ENCODE results near the gene PARL.
A peak's percentile ranks its signal among the peaks of the same experiment; 100 is the strongest.
"Not testable (repeated sequence)": the region's sequence is repeated elsewhere in the genome, so short reads cannot be mapped to it uniquely, and the experiment has no call there.

PARL gene

GRCh38 chr3:183904833-183905780 lies 20.4 kb upstream of the PARL start:
- no peak for DNase-seq

DNA sequence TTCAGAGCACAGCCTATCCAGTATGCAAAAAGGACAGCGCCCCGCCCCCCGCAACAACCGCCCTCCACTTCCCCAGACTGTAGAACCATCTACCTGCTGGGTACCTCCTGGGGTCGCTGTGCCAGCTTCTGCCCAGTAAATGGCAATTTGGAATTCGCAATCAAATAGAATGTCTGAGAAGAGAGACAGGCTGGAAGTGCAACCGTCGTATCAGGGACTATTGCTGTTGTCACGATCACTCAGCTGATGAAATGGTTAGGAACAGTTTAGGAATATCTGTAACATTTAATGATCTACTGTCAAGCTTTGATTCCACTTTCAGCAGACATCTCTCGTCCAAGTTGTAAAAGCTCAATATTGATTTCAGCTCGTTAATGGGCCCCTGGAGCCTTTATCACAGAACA lies 13.3 kb upstream of the PARL start:
- no peak for DNase-seq

DNA sequence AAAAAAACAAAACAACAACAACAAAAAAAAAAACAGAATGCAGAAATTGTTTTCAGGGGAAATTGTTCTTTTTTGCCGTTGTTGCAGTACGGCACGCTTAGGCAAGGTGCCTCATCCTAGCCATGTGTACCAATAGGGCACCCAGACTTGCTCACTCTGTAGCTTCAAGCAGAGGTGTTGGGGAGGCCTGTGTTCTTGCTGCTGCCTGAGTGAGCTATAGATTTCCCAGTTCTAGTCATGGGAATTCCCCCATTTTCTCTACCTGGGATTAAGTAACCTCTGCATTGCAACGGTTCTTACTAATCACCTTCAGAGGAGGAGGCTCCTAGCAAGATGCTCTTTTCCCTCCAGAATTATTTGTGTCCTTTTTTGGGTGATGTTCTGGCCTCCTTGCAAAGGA lies 12.9 kb upstream of the PARL start:
- no peak for DNase-seq

DNA sequence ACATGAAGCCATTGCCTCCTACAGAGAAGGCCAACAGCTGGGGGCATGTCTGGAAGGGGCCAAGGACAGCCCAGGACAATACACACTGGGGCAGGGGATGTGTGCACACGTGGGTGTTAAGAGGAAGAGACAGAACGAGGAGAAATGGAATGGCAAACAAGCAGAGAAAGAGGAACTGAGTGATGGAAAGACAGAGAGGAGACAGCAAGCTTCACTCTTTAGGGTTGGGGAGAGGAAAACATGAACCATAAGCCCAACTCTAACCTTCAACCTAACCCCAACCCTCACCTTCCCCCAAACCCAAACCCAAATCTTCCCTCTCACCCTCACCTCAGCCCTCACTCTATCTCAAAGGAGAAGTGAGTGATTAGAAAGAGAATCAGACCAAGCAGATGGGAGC lies 11.9 kb upstream of the PARL start:
- no peak for DNase-seq

GRCh38 chr3:183896184-183896583 lies 11.5 kb upstream of the PARL start:
- no peak for DNase-seq

GRCh38 chr3:183895774-183896173 lies 11.1 kb upstream of the PARL start:
- no peak for DNase-seq

DNA sequence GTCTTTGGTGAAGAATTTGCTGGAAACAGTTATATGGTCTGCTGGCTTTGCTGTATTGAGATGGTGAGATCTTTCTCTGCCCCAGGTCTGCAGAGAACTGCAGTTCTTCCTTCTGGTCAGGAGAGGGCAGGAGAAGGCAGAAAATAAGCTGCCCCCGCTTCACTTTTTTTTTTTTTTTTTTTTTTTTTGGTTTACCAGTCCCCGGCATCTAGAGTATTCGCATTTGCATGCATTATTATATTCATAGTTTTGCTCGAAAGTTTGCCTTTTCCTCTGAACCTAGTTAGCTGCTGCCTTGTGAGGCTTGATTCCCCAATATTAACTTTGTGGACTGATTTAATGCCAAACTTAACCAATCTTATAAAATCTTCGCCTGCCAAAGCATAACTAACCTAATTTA lies 10.6 kb upstream of the PARL start:
- peak; percentile 35 for DNase-seq

DNA sequence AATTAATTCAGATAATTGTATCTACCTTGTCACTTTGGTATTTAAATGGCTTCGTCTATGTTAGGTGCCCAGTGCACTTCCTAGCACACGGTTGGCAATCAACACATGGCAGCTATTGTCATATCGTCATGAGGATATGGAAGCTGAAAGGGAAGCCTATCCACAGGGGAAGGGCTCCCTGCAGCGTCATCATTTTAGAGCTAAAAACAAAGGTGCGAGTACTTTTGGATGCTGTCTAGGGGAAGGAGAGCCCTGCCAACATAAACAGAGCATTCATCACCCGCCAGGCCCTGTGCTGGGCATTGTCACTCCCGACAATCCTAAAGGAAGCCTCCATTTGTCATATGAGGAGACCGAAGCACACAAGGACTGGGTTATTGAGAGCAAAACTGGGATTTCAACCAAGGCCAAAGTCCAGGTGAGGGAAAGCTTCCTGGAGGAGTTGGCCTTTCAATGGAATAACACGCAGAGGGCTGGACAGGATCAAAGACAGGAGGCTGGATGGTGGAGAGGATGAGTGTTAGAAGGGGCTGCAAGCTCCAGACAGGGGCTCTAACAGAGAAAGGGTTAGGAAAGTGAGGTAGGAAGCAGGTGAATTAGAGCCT lies 8.0 kb upstream of the PARL start:
- no peak for DNase-seq

- DNase-seq, result no peak
Measured at GRCh38 chr3:183885766-183886165, 1.1 kb upstream of the PARL start.

DNA sequence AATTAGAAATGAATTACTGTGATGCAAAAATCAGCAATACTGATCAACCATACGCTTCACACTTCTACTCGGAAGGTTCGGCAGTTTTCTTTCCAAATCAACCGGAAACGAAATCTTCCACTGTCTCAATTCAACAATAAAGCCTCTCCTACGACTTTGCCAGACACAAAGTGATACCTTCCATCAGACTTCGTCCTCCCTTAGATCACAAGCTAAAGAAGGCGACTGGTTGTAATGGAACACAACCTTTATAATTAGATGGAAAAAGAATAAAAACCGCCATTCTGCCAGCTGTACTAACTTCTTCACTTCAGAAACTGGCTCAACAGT lies 618 bp downstream of the PARL start:
- no peak for DNase-seq

DNA sequence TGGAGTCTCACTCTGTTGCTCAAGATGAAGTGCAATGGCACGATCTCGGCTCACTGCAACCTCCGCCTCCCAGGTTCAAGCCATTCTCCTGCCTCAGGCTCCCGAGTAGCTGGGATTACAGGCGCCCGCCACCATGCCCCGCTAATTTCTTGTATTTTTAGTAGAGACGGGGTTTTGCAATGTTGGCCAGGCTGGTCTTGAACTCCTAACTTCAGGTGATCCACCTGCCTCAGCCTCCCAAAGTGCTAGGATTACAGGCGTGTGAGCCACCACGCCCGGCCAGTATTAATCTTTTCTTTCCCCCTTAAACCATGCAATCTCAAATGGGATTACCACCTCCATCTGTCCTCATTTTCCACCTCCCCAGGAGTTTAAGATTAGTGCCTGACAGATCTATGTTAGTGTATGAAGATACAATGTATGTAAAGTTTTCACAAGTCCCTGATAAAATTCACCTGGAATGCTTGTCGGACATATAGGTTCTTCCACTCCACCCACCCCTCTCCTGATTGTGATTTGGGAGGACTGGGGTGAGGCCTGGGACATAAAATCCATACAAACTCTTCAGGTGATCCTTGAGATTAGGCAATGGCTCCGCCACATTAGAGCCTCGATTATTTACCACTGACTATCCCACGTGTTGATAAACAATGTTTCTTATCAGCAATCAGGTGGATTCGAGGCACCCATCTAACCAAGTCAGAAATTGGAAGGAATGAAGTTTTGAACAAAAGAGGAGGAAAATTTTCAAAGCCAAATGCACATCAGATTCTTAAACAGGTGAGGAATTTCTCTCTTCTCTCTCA lies 1.2 kb downstream of the PARL start:
- no peak for DNase-seq

GRCh38 chr3:183880121-183880520 lies 4.6 kb downstream of the PARL start:
- no peak for DNase-seq

DNA sequence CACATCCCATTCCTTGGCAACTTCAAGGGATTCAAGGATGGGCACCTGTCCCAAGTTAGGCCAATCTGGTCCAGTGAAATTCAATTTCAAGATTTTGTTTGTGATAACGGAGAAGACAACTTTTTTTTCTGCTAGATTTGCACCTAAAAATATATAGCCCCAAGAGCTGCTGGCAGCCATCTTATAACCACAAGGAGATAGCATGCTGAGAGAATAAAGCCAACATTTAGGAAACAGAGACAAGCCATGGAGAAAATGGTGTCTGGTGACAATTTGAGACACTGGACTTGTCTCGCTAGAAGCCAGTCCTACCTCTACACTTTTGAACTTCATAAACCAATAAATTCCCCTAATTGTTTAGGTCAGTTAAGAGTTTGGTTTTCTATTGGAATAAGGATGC lies 5.4 kb downstream of the PARL start:
- no peak for DNase-seq

GRCh38 chr3:183878071-183878470 lies 6.6 kb downstream of the PARL start:
- no peak for DNase-seq

DNA sequence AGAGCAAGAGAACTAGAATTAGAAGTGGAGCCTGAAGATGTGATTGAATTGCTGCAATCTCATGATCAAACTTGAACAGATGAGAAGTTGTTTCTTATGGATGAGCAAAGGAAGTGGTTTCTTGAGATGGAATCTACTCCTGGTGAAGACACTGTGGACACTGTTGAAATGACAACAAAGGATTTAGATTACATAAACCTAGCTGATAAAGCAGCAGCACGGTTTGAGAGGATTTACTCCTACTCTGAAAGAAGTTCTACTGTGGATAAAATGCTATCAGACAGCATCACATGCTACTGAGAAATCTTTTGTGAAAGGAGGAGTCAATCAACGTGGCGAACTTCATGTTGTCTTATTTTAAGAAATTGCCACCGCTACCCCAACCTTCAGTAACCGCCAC lies 7.5 kb downstream of the PARL start:
- DNase-seq, result not testable (repeated sequence)

GRCh38 chr3:183875411-183875810 lies 9.3 kb downstream of the PARL start:
- no peak for DNase-seq

DNA sequence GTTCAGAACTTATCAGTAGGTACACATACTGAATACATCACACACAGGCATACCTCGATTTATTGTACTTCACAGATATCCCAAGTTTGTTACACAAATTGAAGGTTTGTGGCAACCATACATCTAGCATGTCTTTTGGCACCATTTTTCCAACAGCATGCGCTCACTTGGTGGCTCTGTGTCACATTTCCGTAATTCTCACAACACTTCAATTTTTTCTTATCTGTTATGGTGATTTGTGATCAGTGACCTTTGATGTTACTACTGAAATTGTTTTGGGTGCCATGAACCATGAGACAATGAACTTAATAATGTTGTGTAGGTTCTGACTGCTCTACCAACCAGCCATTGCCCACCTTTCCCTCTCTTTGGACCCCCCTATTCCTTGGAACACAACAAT lies 10.8 kb downstream of the PARL start:
- DNase-seq, result no peak

DNA sequence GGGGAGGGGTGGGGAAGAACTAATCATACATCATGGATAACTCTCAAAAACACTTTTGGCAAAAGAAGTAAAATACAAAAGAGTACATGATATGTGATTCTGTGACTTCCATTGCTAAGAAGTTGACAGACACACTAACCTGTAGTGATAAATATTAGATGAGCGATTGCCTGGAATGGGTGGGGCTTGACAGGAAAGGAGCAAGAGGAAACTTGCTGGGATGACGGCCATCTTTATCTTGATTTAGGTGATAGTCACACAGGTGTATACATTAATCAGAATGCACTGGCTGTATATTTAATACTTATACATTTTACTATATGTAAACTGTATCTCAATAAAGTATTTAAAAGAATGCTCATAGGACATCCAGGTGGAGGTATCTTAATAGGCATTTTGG lies 13.1 kb downstream of the PARL start:
- DNase-seq, result no peak

DNA sequence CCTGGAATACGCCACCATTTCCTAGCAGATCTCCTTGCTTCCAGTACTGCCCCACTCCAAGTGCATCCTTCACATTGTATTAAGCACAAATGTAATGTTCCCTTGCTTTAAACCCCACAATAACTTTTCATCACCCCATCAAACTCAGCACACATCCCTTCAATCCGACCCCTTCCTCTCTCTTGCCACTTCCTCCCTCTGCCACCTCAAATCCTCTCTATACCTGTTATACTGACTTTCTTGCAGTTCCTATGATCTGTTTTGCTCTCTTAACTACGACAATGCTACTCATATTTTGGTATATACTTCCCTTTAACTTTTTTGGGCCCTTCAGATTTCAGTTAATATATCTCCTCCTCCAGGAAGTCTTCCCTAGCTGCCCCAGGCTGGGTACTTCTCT lies 14.1 kb downstream of the PARL start:
- DNase-seq, result no peak

DNA sequence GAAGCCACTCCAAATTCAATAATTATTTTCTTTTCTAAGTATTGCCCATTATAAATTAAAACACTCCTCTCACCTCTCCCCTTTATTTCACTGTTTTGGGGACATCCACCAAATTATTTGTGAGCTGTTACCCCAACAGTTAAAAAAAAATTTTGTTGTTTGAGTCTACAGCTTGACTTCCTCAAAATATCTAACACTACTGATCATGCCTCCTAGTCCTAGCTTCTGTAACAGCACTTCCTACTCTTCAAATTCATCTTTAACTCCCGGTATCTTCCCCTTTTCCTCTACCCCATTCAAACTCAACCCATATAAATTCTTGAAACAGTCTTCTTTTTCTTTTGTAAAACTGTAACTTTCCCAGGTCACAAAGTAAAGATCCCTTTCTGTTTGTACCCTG lies 15.9 kb downstream of the PARL start:
- DNase-seq, result no peak

DNA sequence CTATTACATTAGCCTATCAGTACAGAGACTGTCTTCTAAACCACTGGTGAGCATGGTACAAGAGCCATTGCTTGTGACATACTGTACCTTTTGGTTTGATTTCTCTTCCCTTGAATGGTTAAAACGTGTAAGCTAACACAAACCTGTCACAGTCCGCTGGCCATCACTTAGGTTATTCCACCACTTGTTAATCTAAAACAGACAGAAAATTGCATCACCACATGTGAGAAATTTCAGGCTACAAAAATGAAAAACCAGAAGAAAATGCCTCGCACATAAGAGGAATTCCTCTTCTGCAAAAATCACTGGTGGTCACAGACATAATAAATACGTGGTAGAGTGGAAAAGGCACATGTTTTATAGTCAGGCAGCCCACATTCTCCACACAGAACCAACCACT lies 22.1 kb downstream of the PARL start:
- no peak for DNase-seq

DNA sequence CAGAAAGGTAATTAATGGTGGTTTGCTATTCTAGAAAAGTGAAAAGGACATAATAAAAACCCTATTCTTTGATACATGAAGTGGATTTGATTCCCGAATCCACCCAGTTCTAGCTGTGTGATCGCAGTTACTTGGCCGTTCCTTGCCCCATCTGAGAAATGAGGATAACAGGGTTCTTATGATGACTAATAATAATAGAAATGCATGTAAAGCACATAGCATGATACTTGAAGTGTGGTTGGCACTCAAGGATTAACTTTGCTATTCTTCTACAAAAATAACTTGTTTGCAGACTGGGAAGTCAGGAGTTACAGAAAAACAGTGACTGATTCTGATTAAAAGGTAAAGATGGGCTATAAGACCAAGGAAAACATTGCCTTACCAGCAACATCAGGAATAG lies 26.8 kb downstream of the PARL start:
- no peak for DNase-seq

- DNase-seq, result no peak
Measured at GRCh38 chr3:183854318-183855035, 30.2 kb downstream of the PARL start.
